NB4 (cell line): ENCODE measurements around the gene ERCC5.

Experiments
- POLR2A ChIP-seq: IDR thresholded peaks from 2 replicates; pipeline ENCODE4 v1.6.1; 2011; ENCODE audit warnings: mild to moderate bottlenecking; ENCODE audit not compliant: insufficient read length; ENCODE audit errors: extremely low read depth
- TF ChIP-seq, protein P1 (sequence below): IDR thresholded peaks from 2 replicates; pipeline ENCODE4 v1.6.1; 2011; ENCODE audit warnings: low read depth, low read length
- TF ChIP-seq, protein P2 (sequence below): IDR thresholded peaks from one replicate; pipeline ENCODE4 v1.5.1; 2012; ENCODE audit warnings: low read depth, low read length

DNA sequence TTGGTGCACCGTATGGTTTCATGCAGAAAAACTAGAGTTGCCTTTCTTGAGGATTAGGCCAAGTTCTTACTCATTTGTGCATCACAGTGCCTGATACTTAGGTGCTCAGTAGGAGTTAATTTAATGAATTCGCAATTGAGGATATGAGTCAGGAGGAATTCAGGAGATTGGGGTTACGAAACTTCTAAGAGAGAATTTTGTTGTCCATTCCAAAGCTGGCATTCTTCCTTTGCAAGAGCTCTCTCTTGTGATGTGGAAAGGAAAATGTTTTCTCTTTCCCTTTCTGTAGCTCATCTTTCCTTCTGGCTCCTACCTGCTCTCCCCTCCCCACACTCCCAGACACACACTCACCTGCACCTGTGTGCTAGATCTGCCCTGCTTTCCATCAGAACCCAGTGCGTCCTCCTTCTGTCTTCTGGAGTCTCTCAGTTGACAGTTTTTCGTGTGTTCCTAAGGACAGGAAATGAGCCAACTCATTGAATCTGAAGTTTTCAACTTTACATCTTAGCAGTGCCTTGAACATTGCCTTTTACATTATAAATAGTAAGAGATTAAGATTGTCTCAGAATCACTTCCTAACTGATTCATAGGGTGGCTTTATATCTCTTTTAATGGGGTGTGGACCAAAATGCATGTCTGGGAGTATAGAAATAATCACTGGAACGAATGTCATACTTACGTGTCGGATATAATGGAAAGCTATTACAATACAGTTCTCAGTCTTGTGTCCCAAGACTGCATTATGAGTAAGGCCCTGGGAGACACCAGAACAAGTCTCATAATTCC lies 19.7 kb upstream of the ERCC5 start:
- TF ChIP-seq, protein P1, sequence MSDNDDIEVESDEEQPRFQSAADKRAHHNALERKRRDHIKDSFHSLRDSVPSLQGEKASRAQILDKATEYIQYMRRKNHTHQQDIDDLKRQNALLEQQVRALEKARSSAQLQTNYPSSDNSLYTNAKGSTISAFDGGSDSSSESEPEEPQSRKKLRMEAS: no peak
- TF ChIP-seq, protein P2, sequence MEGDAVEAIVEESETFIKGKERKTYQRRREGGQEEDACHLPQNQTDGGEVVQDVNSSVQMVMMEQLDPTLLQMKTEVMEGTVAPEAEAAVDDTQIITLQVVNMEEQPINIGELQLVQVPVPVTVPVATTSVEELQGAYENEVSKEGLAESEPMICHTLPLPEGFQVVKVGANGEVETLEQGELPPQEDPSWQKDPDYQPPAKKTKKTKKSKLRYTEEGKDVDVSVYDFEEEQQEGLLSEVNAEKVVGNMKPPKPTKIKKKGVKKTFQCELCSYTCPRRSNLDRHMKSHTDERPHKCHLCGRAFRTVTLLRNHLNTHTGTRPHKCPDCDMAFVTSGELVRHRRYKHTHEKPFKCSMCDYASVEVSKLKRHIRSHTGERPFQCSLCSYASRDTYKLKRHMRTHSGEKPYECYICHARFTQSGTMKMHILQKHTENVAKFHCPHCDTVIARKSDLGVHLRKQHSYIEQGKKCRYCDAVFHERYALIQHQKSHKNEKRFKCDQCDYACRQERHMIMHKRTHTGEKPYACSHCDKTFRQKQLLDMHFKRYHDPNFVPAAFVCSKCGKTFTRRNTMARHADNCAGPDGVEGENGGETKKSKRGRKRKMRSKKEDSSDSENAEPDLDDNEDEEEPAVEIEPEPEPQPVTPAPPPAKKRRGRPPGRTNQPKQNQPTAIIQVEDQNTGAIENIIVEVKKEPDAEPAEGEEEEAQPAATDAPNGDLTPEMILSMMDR: no peak
- no peak for TF ChIP-seq POLR2A
